DMS114 treated with DMSO at 0.1 percent for 48 hours (cell line): Measurements from ENCODE around the gene MAGED1.
"Not testable (repeated sequence)": the region's sequence is repeated elsewhere in the genome, so short reads cannot be mapped to it uniquely, and the experiment has no call there.

Source experiments
- DNase-seq: peaks from one replicate; lab custom pipeline; 2025; ENCODE audit not compliant: unreplicated experiment; lab: John Stamatoyannopoulos, UW

The MAGED1 gene

DNA sequence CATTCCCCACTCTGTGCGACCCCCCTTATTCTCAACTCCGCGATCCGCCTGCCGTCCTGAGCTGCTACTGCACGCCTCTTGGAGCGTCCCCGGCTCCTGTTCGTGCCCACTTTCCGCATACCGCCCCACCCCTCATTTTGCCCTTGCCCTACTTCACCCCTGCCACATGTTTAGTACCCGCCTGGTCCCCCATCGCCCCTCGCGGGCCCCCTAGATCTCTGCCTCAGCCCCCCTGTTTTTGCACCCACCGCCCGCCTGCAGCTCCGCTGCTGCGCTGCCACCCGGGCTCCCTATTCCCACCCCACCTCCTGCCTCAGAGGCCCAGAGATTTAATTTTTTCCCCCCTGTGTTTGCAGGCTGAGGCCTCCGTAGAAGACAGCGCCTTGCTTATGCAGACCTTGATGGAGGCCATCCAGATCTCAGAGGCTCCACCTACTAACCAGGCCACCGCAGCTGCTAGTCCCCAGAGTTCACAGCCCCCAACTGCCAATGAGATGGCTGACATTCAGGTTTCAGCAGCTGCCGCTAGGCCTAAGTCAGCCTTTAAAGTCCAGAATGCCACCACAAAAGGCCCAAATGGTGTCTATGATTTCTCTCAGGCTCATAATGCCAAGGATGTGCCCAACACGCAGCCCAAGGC, 1.4 kb downstream of the MAGED1 start:
- DNase-seq: no peak

DNA sequence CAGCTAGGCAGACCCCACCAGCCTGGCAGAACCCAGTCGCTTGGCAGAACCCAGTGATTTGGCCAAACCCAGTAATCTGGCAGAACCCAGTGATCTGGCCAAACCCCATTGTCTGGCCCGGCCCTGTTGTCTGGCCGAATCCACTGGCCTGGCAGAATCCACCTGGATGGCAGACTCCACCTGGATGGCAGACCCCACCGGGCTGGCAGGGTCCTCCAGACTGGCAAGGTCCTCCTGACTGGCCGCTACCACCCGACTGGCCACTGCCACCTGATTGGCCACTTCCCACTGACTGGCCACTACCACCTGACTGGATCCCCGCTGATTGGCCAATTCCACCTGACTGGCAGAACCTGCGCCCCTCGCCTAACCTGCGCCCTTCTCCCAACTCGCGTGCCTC, 3.2 kb downstream of the MAGED1 start:
- DNase-seq: no peak

DNA sequence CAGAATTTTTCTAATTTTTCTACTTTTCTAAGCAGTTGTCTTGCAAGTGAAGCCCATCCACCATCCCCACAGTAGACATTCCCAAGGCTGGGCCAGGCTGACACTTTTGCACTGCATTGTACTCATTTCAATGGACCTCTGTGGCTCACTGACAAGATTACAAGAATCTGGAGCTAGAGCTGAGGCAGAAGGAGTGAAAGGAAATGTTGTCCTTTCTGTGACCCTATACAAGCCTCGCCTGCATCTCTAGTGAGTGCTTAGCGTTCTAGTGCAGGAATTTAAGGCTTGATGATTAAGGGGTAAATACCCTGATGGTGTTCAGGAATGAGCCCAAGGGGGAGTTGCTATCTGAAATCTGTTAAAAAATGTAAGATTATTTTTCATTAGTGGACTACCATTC, 6.3 kb downstream of the MAGED1 start:
- DNase-seq: no peak

DNA sequence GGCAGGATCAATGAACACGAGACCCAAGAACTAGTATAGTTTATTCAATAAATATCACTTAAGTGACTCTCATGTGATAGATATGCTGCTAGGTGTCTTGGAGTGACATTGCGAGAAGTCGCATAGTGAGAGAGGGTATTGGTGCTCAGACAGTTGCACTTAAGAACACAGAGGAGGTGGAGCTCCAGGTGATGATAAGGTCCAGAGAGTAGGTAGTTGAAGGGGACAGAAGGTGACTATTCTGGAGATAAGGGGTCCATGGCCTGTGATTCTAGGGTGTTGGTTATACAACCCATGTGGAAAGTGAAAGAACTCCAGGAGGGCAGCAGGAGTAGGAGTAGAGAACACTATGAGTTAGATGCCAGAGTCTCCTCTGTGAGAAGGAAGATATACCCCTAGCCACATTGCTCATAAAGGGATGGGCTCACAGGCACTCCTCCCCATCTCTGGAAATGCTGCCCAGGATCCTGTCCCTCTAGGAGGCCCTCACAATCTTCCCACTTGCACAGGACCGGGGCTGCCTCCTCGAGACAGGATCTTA, 9.2 kb downstream of the MAGED1 start:
- no peak for DNase-seq

DNA sequence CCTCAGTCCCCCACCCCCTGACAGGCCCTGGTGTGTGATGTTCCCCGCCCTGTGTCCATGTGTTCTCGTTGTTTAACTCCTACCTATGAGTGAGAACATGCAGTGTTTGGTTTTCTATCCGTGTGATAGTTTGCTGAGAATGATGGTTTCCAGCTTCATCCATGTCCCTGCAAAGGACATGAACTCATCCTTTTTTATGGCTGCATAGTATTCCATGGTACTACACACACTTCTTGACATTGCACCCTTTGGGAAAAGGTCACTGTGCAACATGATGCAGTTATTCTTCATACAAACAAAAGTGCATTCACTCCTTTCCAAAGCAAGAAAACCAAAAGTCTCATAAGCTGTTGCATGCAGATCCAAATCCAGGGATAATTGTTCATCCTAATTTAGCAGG, 11.7 kb downstream of the MAGED1 start:
- not testable (repeated sequence) for DNase-seq

DNA sequence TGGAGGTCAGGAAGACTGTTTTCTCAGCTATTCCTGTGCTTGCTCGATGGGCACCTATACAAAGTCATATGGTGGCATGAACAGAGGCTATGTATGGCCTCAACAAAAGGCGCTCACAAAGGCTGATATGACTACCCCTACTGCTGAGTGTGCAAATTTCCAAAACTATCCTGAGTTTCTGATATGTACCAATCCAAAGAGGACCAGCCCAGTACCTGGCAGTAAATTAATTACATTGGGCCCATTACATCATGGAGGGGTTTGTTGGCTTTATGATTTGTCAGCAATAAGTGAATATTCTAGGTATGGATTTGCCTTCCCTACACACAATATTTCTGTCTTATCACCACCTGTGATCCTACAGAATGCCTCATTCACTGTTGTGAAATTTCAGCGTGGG, 12.3 kb downstream of the MAGED1 start:
- DNase-seq: no peak

DNA sequence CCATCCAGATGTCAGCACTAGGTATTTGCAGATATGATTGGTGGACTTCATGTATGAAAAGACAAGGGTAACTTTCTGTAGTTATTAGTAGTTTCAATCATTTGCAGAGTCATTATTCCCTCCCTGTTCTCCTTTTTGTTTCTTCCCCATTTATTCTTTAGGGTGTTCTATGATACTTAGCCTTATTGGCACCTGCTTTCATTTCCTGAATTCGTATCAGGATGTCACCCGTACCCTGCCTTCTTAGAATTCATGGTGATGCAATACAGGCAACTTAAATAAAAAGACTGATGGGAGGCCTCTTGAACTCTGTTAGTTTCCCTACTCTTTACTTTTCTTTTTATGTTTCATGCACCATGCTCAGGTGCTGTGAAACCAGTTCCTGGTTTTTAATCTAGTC, 24.2 kb downstream of the MAGED1 start:
- no peak for DNase-seq

DNA sequence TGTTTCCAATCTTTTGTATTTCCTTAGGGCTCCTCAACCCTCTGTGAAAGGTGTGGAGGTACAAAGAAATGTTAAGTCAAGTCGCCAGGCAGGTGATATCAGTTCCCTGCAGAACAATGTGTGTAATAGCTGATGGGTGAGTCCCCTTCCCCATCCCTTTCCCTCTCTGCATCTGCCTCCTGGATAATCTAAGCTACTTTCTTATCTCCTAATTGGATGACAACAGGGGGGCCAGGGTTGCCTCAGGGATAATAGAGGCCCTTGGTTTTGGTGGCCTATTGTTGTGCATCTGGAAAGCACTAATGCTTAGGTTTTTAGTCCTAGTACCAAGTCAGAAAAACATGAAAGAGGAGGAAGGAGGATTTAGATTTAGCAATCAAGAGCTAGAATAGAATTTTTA, 29.1 kb downstream of the MAGED1 start:
- DNase-seq: no peak

DNA sequence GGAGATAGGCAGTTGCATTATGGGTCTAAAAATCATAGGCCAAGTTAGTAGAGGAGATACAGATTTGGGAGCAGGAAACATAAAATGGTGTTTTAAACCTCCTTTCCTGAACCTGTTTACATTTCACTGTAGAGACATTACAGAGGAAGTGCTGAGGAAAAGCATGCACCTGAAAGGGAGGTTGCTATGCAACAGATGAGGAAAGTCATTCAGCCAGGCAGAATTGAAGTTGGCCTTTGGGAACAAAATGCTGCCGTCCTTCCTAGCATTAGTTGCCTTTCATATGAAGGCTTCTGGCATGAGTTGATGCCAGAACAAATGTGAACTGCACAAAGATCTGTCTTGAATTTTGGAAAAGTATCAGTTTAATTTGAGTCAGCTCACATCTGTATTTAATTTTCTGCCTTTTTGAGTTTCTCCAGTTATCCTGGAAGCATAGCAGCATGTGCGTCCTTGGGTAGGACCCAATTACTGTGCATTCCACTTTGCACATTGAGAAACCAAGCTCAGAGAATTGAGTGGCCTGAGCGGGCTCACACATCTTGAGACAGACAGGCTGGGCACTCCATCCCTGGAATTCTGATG, 38.2 kb downstream of the MAGED1 start:
- no peak for DNase-seq
